HG03135 (cell line): ENCODE data around the gene MTREX.
A peak's percentile ranks its signal among the peaks of the same experiment; 100 is the strongest.

Experiments used
- ATAC-seq: cut with Tn5 transposase; IDR thresholded peaks from one replicate; pipeline ENCODE4 v1.9.1; 2021; ENCODE audit warnings: mild to moderate bottlenecking, moderate library complexity; ENCODE audit not compliant: unreplicated experiment

The MTREX gene

GRCh38 chr5:55418994-55419968 is 111.5 kb downstream of the MTREX start:
- no peak for ATAC-seq

GRCh38 chr5:55421074-55421529 is 113.3 kb downstream of the MTREX start:
- ATAC-seq = peak; percentile 97

GRCh38 chr5:55426455-55426854 is 118.7 kb downstream of the MTREX start:
- no peak for ATAC-seq

GRCh38 chr5:55427157-55427556 is 119.4 kb downstream of the MTREX start:
- no peak for ATAC-seq

GRCh38 chr5:55429221-55429612 is 121.4 kb downstream of the MTREX start:
- no peak for ATAC-seq

- no peak for ATAC-seq
Observed at GRCh38 chr5:55429613-55430253, 121.9 kb downstream of the MTREX start.

DNA sequence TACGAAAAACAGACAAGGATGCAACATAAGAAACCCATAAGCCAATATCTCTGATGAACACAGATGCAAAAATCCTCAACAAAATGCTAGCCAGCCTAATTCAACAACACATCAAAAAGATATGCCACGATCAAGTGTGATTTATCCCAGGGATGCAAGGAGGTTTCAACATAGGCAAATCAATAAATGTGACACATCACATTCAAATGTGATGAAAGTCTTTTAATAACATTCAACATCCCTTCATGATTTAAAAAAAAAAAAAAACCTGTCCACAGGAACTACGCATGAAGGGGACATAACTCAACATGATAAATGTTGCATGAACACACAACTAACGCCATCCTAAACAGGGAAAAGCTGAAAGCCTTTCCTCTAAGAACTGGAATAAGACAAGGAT is 124.8 kb downstream of the MTREX start:
- ATAC-seq = no peak

DNA sequence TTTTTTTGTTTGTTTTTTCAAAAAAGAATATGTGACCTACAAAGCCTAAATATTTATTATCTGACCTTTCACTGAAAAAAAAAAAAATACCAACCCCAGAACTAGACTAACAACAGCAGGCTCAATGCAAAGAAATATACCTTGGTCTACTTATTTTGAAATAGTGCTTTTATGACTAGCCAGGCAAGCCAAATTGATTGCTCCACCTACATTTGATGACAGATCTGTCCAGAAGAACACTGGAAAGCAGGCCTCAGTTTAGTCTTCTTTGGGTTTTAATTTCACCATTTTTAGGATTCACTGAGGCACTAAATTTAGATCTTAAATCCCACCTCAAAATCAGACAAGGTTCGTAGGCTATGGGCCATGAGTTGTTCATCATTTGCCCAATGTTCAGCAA is 129.7 kb downstream of the MTREX start:
- ATAC-seq = no peak

- no peak for ATAC-seq
Observed at GRCh38 chr5:55437859-55438206, 130.0 kb downstream of the MTREX start.

- ATAC-seq = no peak
Observed at GRCh38 chr5:55438998-55439397, 131.2 kb downstream of the MTREX start.

- ATAC-seq = no peak
Observed at GRCh38 chr5:55440188-55440646, 132.4 kb downstream of the MTREX start.

DNA sequence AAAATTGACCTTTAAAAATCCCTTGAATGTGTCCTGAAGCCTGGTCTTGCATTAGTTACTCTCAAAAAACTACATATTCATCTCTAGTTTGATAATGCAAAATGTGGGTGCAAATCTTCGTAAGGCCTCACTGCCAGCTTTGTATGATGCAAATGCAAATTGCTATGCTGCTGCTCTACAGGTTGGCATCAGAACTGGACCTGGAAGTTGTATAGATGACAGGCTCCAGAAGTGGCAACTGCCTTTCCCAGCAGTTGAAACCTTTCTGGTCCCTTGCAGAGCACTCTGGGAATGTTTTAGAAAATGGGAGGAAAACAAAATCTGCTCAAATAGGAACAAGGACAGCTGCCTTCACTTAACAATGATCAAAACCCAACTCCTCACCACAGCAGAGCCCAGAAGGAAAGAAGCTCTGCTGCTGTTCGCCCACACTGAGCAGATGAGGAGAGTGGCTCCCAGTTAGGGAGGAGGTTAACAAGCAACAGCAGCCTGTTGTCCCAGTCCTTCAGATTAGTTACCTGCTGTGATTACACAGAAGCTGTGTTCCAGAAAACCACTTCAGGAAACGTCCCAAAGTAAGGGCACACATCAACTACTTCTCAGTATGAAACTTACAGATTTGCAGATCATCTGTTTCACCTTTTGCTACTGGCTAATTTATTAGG is 133.4 kb downstream of the MTREX start:
- ATAC-seq = no peak

DNA sequence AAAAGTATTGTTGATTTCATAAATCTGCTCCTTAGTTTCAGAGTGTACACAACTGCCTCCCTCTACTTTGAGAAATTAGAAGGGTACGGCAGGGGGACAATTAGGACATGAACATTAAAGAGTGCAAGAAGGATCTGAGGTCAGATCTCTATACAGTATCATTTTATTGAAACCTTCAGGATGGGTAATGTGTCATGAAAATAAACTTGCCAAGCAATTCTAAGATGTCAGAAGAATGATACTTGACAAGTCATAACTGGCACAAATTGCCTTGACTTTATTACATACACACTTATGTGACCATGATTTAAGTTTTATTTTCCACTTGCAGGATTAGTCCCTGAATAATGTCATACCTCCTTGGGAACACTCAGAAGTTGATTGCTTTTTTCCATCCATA is 134.2 kb downstream of the MTREX start:
- no peak for ATAC-seq

DNA sequence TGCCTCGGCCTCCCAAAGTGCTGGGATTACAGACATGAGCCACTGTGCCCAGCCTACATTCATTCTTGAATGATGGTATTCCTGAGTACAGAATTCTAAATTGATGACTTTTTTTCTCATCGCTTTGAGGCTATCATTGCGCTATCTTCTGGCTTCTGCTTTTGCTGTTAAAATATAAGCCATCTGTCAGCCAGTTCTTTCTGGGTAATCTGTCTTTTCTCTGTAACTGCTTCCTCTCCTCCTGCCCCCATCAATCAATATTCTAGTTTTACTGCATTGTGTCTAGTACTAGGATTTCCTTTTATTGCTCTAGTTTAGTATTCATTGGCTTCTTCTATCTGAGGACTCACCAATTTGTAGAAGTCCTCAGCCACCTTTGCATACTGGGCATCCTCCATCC is 138.0 kb downstream of the MTREX start:
- no peak for ATAC-seq

GRCh38 chr5:55446640-55447351 is 139.0 kb downstream of the MTREX start:
- ATAC-seq = no peak

DNA sequence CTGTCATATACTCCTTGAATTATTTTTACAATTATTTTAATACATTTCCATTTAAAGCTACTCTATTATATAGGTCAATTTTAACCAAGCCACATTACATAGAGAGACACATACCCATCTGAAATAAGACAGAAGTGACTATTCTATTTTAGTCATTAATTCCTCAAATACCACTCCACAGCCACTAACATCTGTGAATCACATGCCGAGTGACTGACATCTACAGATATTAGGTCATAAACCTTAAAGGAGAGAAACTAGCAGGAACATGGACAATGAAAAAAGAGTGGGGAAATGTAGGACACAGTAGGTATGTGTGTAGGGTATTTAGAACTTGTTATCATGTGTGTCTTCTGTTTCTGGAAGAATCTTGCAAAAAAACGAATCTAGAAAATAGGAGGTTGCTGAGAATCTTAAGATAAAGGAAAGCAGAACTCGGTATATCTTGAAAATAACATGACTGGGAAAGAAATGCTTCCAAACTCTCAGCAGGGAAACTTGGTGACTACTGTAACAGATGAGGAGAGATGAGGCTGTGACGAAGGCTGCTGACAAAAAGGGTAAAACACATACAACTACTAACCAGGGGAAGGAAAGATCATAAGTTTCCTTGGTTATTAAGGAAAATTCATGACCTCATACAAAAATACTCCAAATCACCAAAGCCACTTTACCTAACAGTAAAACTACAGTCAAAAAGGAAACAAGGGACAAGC is 142.4 kb downstream of the MTREX start:
- no peak for ATAC-seq

DNA sequence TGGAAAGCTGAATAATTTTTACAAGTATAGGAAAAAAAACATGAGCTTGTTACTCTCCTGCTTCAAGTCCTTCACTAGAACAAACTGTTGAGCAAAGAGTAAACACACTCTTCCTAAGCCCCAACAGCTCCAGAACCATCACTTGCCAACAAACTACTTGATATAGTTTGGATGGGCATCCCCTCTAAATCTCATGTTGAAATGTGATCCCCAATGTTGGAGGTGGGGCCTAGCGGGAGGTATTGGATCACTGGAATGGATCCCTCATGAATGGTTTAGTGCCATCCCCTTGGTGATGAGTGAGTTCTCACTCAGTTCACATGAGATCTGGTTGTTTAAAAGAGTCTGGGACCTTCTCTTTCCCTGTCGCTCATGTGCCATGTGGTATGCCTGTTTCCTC is 144.2 kb downstream of the MTREX start:
- ATAC-seq = no peak

DNA sequence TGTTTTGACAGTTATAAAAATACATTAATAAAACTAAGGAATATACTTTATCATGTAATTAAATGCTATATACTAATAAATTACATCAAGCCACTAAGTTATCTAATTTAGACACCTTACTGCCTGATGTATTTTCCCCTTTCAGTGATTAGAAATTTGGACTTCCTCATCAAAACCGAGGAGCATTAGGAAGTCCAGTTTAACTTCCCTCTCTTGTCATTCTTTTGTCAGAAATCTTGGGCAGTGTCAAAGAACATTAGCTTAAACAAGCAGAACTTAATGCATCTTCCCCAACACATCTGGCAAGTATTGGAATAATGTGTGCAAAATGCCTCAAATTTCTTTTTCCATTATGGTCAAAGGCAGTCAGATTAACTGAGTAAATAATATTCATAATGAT is 145.4 kb downstream of the MTREX start:
- no peak for ATAC-seq

DNA sequence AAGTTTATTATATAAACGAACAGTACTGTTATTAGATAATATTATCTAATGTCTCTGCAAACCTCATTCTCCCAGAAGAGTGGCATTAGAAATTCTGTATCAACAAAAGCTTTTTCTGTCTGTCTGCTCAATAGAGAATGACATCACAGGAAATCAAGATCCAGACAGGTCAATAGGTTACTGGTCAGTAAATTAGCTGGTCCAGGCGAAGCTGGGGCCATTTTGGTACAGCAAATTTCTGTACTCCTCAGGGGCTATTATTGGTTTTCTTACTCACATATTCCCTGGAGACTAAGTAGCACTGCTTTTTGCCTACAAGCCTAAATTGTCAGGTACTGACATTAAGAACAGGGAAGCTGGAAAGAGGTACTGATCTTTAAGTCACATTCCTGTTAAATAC is 146.5 kb downstream of the MTREX start:
- no peak for ATAC-seq

DNA sequence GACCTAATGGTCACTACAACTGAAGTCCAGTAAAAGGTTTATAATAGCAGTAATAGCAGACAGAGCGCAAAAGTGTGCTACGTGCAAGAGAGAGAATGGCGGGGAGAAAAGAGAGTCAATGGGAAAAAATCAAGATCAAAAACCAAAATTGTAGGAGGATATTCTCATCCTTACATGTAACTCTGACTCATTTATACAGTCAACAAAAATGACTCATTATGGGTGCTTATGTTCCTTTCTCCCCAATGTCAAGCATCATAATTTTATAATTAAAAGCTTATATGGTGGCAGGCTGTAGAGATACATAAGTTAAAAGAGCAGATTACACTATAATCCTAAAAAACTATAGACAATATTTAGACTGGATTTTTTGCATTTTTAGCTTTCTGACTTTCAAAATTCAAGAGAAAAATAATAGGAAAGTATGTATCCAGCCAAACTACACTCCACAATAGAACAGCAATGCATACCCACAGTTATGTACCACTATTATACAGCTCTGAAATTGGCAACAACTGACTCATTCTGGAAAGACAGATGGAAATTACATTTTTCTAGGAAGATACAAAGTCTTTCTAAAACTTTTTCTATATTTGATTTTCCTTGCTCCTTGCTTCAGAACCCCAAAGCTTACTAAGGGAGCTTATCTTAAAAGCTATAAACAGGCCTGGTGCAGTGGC is 148.6 kb downstream of the MTREX start:
- ATAC-seq = no peak
